Tibial nerve (tissue), 4 donors: ENCODE data around the gene AIF1. TPM values are rescaled to one million over a fixed set of nuclear protein-coding genes. Genes with fewer than 3 reads are reported as not detected.

Source experiments
- DNase-seq, 2 donors: peaks; one replicate each; pipeline ENCODE4 v3.0.0-alpha.2; 2019; ENCODE audit warnings: low spot score in 2 of 2
- H3K27ac ChIP-seq, 4 donors: fragments of 200-600 bp; sonication (generic) in 3 of 4; one replicate each; pipeline ENCODE4 v1.5.1; 2017 to 2019; ENCODE audit warnings: mild to moderate bottlenecking in 1 of 4
- H3K27me3 ChIP-seq, 2 donors: fragments of 200-600 bp; sonication (generic) in 1 of 2; one replicate each; pipeline versions ENCODE4 v1.5.1 to v1.6.0; 2017 to 2019
- H3K36me3 ChIP-seq, 3 donors: fragments of 200-600 bp; sonication (generic); one replicate each; pipeline ENCODE4 v1.5.1; 2018 to 2019
- H3K4me1 ChIP-seq, 4 donors: fragments of 200-600 bp; sonication (generic) in 3 of 4; one replicate each; pipeline ENCODE4 v1.5.1; 2017 to 2019
- H3K4me3 ChIP-seq, 4 donors: fragments of 200-600 bp; sonication (generic) in 3 of 4; one replicate each; pipeline ENCODE4 v1.5.1; 2017 to 2019; ENCODE audit warnings: mild to moderate bottlenecking in 1 of 4, moderate library complexity in 1 of 4
- H3K9me3 ChIP-seq, 4 donors: fragments of 200-600 bp; sonication (generic) in 3 of 4; one replicate each; pipeline ENCODE4 v1.5.1; 2017 to 2019
- EP300 ChIP-seq, 2 donors: sonication (generic); formaldehyde crosslinking; IDR thresholded peaks; one replicate each; pipeline ENCODE4 v1.6.1; 2017; ENCODE audit warnings: antibody characterized with exemption in 2 of 2, mild to moderate bottlenecking in 1 of 2
- POLR2A ChIP-seq, 2 donors: fragments of 450-650 bp; IDR thresholded peaks; one replicate each; pipeline ENCODE4 v1.6.1; 2017; ENCODE audit warnings: antibody characterized with exemption in 2 of 2, mild to moderate bottlenecking in 2 of 2, moderate library complexity in 2 of 2
- WGBS, 2 donors: methylation state at CpG; one replicate each; pipeline ENCODE4 v1.1.5; 2018; 5-methylcytosine and 5-hydroxymethylcytosine counted together
- total RNA-seq, 4 donors: library from RNA; depleted of rRNA; stranded (reverse); fragments of >200 nt; gene quantifications; one replicate each; pipeline ENCODE4 v1.1.0, GENCODE V29; 2016
- TF ChIP-seq, protein P1 (sequence below), 5 experiments: fragments of 200-600 bp in 3 of 5; fragments of 450-650 bp in 2 of 5; sonication (generic) in 3 of 5; IDR thresholded peaks; one replicate each; pipeline ENCODE4 v1.5.1; 2016 to 2019; ENCODE audit warnings: antibody characterized with exemption in 5 of 5, mild to moderate bottlenecking in 3 of 5, moderate library complexity in 2 of 5

Gene AIF1
- total RNA-seq, 4 donors from 2014 or later: 27.1 to 66.3 (median 50.4) TPM

DNA sequence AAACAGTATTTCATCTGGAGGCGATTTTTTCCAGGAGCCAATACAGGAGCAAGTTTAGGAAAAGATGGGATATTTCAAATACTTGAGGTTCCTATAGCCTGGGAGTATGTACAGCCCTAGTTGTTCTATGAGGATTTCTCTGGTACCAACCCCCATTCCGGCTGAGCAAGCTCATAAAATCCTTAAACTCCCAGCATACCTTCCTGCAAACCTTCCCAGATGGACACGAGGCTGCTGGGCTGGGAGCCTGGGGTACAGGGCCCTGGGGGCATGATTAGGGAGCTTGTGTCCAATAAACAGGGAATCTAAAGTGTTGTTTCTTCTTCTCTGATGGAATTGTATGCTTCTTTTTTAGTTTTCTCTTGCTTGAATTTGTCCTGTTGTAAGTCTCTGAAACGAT lies 7.0 kb downstream of the AIF1 start:
- DNase-seq: no peak
- H3K4me1 ChIP-seq: peaks cover 0 to 23% (median 15%) of the 10 kb centered on the region in 4 donors
- H3K27ac ChIP-seq: peak overlapping the region; percentile 92 to 98 (median 98)
- H3K9me3 ChIP-seq: no peaks in the 10 kb centered on the region
- TF ChIP-seq EP300 (IDR thresholded peaks at IDR 0.05) (no peak), POLR2A (IDR thresholded peaks at IDR 0.05) (no peak)
- TF ChIP-seq, protein P1, sequence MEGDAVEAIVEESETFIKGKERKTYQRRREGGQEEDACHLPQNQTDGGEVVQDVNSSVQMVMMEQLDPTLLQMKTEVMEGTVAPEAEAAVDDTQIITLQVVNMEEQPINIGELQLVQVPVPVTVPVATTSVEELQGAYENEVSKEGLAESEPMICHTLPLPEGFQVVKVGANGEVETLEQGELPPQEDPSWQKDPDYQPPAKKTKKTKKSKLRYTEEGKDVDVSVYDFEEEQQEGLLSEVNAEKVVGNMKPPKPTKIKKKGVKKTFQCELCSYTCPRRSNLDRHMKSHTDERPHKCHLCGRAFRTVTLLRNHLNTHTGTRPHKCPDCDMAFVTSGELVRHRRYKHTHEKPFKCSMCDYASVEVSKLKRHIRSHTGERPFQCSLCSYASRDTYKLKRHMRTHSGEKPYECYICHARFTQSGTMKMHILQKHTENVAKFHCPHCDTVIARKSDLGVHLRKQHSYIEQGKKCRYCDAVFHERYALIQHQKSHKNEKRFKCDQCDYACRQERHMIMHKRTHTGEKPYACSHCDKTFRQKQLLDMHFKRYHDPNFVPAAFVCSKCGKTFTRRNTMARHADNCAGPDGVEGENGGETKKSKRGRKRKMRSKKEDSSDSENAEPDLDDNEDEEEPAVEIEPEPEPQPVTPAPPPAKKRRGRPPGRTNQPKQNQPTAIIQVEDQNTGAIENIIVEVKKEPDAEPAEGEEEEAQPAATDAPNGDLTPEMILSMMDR (IDR thresholded peaks at IDR 0.05): no peak
- H3K36me3 ChIP-seq: peaks cover 5 to 40% (median 27%) of the 10 kb centered on the region in 3 donors
- H3K27me3 ChIP-seq: no peaks in the 10 kb centered on the region
- peak overlapping the region; percentile 82 to 100 (median 94) for H3K4me3 ChIP-seq
- WGBS, 2 donors: 21 to 25% methylated on average over 4 of the region's 4 CpGs

DNA sequence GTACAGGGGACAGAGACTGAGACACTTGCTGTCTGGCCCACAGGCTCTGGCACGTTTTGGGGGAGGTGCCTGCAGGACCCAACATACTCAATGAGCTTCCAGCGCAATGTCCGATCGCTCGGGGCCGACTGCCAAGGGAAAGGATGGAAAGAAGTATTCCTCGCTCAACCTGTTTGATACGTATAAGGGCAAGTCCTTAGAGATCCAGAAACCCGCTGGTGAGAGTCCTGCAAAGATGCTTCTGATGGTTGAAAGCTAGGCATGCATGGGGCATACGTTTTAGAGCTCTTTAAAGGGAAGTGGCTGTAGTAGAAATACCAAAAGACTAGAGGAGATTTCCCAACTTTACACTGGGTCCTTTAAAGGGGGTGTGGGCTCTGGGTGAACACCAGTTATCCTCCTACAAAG lies 7.7 kb downstream of the AIF1 start:
- H3K36me3 ChIP-seq: peaks cover 5 to 47% (median 28%) of the 10 kb centered on the region in 3 donors
- H3K27me3 ChIP-seq: no peaks in the 10 kb centered on the region
- no peak overlapping the region for H3K4me3 ChIP-seq
- 52 to 53% methylated on average over 10 of the region's 10 CpGs for WGBS, 2 donors
- H3K4me1 ChIP-seq: peaks cover 0 to 23% (median 15%) of the 10 kb centered on the region in 4 donors
- TF ChIP-seq EP300 (IDR thresholded peaks at IDR 0.05) (no peak), POLR2A (IDR thresholded peaks at IDR 0.05) (no peak)
- TF ChIP-seq, protein P1 (IDR thresholded peaks at IDR 0.05): no peak
- peak overlapping the region in 2 of 4 donors; percentile 97 to 98 for H3K27ac ChIP-seq
- no peaks in the 10 kb centered on the region for H3K9me3 ChIP-seq
- DNase-seq: no peak

DNA sequence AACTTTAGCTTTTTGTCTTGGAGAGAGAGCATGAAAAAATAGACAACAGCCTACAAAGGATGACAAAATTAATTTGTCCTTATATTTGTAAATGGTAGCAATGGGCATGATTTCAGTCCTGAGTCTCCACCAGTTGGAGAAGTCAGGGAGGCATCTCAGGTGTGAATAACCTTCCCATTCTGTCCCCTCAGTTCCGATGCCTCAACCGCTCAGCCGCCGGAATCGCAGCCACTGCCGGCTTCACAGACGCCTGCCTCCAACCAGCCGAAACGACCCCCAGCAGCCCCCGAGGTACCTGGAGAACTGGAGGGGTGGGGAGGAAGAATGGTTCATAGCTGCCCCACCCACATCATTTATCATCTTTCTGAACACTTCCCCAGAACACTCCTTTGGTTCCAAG lies 9.0 kb downstream of the AIF1 start:
- WGBS, 2 donors: 88 to 89% methylated on average over 10 of the region's 10 CpGs
- Histone ChIP-seq H3K27me3 (no peaks in the 10 kb centered on the region), H3K4me1 (peaks cover 0 to 23% (median 15%) of the 10 kb centered on the region in 4 donors), H3K27ac (no peak overlapping the region), H3K36me3 (peaks cover 5 to 61% (median 41%) of the 10 kb centered on the region in 3 donors), H3K9me3 (no peaks in the 10 kb centered on the region), H3K4me3 (no peak overlapping the region)
- TF ChIP-seq POLR2A (IDR thresholded peaks at IDR 0.05): no peak
- TF ChIP-seq EP300 (IDR thresholded peaks at IDR 0.05): no peak
- TF ChIP-seq, protein P1 (IDR thresholded peaks at IDR 0.05): no peak
- no peak for DNase-seq

DNA sequence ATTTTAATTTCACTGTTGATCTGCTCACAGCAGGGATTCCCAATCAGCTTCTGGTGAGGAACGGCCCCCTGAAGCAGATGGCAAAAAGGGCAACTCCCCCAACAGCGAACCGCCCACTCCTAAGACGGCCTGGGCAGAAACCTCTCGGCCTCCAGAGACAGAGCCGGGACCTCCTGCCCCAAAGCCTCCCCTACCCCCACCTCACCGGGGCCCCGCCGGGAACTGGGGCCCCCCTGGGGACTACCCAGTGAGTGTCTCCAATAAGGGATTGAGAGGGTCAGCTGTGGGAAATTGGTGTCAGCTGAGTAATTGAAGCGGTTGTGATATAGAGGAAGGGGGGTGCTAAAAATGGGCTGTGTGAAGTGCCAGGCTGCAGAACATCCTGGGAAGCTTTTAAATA lies 11.9 kb downstream of the AIF1 start:
- H3K4me1 ChIP-seq: peaks cover 0 to 11% (median 6%) of the 10 kb centered on the region in 4 donors
- H3K27ac ChIP-seq: no peak overlapping the region
- 80 to 83% methylated on average over 10 of the region's 10 CpGs for WGBS, 2 donors
- peaks cover 5 to 90% (median 50%) of the 10 kb centered on the region in 3 donors for H3K36me3 ChIP-seq
- H3K27me3 ChIP-seq: no peaks in the 10 kb centered on the region
- no peak overlapping the region for H3K4me3 ChIP-seq
- TF ChIP-seq, protein P1 (IDR thresholded peaks at IDR 0.05): no peak
- TF ChIP-seq EP300 (IDR thresholded peaks at IDR 0.05) (no peak), POLR2A (IDR thresholded peaks at IDR 0.05) (no peak)
- no peaks in the 10 kb centered on the region for H3K9me3 ChIP-seq
- DNase-seq: no peak

DNA sequence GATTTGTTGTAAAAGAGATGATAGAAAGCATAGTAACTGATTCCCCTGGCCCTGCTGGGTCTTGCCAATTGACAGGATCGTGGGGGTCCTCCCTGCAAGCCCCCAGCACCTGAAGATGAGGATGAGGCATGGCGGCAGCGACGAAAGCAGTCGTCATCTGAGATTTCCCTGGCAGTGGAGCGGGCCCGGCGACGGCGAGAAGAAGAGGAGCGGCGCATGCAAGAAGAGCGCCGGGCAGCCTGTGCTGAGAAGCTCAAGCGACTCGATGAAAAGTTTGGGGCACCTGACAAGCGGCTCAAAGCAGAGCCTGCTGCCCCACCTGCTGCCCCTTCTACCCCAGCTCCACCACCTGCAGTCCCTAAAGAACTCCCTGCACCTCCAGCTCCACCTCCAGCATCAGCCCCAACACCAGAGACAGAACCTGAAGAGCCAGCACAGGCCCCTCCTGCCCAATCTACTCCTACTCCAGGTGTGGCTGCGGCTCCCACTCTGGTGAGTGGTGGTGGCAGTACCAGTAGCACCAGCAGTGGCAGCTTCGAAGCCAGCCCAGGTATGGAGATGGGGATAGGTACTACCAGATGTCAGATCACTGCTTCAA lies 12.8 kb downstream of the AIF1 start:
- Histone ChIP-seq H3K4me3 (no peak overlapping the region), H3K4me1 (peaks cover 0 to 8% (median 0%) of the 10 kb centered on the region in 4 donors), H3K27ac (no peak overlapping the region), H3K27me3 (no peaks in the 10 kb centered on the region), H3K36me3 (peaks cover 5 to 98% (median 50%) of the 10 kb centered on the region in 3 donors), H3K9me3 (no peaks in the 10 kb centered on the region)
- no peak for TF ChIP-seq POLR2A (IDR thresholded peaks at IDR 0.05)
- DNase-seq: no peak
- WGBS, 2 donors: 96 to 98% methylated on average over 19 of the region's 19 CpGs
